Measurements from ENCODE around the gene BCAS4. TPM values are rescaled to one million over a fixed set of nuclear protein-coding genes. Genes with fewer than 3 reads are reported as not detected.

The BCAS4 gene
- total RNA-seq, 1 donor from 2014 or later, result 3.0 TPM

DNA sequence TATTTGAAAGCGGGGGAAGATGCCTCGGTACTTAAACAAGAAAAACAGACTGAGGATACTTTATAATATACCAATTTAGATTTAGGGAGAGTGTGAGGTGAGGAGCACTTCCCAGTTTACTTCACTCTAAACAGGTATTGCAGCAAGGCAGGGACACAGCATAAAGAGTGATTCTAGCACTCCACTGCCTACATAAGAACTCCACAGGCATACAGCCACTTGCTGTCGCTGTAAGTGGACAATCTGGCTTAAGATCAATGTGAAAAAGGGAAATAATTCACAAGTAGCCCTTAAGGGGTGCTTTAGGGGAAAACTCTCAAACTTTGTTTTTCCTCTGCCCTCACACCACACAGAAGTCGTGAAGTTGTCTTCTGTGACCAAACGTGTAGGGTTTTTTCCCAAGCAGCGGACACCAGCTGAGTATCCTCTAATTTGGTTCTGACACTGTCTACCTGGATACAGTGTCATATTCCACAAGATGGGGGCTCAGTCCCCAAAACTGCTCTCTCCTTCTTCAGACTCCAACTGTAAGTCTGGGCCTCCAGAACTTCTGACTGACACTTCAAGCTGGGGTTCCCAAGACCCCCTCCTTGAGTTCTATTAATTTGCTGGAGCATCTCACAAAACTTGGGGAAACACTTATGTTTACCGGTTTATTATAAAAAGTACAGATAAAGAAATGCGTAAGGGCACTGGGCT is 127.1 kb downstream of the BCAS4 start:
- DNase-seq (ENCODE audit: low spot score), result no peak
- intact Hi-C loops (cut with DNase I), result no loop called here

DNA sequence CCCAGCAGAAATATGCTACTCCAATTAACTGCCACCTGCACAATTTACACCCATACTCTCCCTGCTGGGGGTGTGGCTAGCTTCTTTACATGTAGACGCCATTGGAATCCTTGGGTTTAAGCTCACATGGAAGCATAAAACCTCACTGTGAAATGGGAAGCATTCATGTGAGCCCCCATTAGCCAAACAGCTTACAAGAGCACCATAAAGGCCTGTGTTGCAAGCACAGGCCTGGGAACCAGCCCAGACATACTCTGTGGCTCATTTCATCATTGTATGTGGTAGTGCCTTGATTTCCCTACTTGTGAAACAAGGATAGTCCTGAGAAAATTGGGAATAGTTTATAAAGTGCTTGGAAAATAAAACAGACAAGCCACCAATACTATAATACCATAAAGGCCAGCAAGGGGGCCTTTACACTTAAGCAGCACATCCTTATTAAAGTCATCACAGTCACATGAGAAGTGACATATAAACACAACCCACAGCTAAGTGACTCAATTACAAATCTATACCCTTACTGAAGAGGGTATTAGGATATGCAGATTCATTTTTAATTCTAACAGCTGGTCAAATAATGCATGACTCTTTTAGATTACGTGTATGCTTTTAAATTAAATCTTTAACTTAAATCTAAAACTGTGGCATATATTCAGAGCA is 129.5 kb downstream of the BCAS4 start:
- DNase-seq (ENCODE audit: low spot score), result no peak
- intact Hi-C loops (cut with DNase I), result no loop called here

DNA sequence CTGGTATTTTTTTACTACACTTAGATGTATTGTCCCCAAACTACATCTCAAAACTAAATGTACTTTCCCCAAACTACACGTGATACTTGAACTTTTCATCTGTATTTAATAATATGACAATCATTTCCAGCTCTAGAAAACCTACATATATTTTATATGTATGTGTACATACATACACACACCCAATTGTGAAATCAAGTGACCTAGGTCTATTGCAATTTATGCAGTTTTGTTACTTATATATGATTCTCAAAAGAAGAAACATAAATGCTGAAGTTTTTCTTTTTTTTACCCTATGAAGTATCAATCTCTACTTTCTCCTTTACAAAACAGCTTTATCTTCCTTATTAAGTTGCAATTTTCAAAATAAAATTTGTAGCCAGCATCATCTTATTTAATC is 131.7 kb downstream of the BCAS4 start:
- intact Hi-C loops (cut with DNase I), result no loop called here
- DNase-seq (ENCODE audit: low spot score), result no peak

Other genes with a start within 250 kb of the BCAS4 start
- gene RIPOR3, start 103.5 kb upstream of the BCAS4 start, total RNA-seq, result 3.4 TPM
- gene PARD6B, start 63.5 kb upstream of the BCAS4 start, total RNA-seq, result 3.7 TPM
- 32.8 TPM for gene ADNP, start 136.4 kb downstream of the BCAS4 start, total RNA-seq
- gene DPM1, start 163.5 kb downstream of the BCAS4 start, total RNA-seq, result 48.6 TPM
- 2.8 TPM for gene MOCS3, start 163.8 kb downstream of the BCAS4 start, total RNA-seq
- gene KCNG1, start 228.0 kb downstream of the BCAS4 start, total RNA-seq, result 0.48 TPM

All from cardiac septum (tissue), 1 donor.